ENCODE measurements around the gene IL19.

DNA sequence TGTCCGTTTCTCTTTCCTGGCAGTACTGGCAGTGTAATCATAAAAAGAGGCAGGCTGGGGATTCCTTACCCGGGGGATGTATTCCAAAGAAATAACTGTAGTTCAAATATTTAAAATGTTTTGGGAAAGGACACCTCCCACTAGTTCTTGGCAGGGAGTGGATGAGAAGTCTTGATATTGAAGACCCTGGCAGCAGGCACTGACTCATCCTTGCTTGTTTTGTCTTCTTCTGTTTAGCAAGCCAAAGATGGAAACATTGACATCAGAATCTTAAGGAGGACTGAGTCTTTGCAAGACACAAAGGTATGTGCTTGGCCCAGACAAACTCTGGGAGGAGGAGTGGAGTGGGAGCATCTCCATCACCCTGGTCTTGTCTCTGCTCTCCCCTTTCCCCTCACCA, 95.5 kb downstream of the IL19 start:
- TF ChIP-seq, protein P1, sequence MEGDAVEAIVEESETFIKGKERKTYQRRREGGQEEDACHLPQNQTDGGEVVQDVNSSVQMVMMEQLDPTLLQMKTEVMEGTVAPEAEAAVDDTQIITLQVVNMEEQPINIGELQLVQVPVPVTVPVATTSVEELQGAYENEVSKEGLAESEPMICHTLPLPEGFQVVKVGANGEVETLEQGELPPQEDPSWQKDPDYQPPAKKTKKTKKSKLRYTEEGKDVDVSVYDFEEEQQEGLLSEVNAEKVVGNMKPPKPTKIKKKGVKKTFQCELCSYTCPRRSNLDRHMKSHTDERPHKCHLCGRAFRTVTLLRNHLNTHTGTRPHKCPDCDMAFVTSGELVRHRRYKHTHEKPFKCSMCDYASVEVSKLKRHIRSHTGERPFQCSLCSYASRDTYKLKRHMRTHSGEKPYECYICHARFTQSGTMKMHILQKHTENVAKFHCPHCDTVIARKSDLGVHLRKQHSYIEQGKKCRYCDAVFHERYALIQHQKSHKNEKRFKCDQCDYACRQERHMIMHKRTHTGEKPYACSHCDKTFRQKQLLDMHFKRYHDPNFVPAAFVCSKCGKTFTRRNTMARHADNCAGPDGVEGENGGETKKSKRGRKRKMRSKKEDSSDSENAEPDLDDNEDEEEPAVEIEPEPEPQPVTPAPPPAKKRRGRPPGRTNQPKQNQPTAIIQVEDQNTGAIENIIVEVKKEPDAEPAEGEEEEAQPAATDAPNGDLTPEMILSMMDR (IDR thresholded peaks at IDR 0.05) = no peak
- TF ChIP-seq, protein P2, sequence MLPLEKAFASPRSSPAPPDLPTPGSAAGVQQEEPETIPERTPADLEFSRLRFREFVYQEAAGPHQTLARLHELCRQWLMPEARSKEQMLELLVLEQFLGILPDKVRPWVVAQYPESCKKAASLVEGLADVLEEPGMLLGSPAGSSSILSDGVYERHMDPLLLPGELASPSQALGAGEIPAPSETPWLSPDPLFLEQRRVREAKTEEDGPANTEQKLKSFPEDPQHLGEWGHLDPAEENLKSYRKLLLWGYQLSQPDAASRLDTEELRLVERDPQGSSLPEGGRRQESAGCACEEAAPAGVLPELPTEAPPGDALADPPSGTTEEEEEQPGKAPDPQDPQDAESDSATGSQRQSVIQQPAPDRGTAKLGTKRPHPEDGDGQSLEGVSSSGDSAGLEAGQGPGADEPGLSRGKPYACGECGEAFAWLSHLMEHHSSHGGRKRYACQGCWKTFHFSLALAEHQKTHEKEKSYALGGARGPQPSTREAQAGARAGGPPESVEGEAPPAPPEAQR (CRISPR knock-in tag; IDR thresholded peaks at IDR 0.05) = no peak
- TF ChIP-seq, protein P3, sequence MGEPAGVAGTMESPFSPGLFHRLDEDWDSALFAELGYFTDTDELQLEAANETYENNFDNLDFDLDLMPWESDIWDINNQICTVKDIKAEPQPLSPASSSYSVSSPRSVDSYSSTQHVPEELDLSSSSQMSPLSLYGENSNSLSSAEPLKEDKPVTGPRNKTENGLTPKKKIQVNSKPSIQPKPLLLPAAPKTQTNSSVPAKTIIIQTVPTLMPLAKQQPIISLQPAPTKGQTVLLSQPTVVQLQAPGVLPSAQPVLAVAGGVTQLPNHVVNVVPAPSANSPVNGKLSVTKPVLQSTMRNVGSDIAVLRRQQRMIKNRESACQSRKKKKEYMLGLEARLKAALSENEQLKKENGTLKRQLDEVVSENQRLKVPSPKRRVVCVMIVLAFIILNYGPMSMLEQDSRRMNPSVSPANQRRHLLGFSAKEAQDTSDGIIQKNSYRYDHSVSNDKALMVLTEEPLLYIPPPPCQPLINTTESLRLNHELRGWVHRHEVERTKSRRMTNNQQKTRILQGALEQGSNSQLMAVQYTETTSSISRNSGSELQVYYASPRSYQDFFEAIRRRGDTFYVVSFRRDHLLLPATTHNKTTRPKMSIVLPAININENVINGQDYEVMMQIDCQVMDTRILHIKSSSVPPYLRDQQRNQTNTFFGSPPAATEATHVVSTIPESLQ (CRISPR knock-in tag; IDR thresholded peaks at IDR 0.05) = no peak
- TF ChIP-seq ZNF121 (CRISPR knock-in tag; IDR thresholded peaks at IDR 0.05) (no peak), ZNF423 (CRISPR knock-in tag; IDR thresholded peaks at IDR 0.05) (no peak), GTF2I (CRISPR knock-in tag; conservative IDR thresholded peaks at IDR 0.05) (no peak), ZNF232 (CRISPR knock-in tag; IDR thresholded peaks at IDR 0.05) (no peak)
- TF ChIP-seq, protein P4, sequence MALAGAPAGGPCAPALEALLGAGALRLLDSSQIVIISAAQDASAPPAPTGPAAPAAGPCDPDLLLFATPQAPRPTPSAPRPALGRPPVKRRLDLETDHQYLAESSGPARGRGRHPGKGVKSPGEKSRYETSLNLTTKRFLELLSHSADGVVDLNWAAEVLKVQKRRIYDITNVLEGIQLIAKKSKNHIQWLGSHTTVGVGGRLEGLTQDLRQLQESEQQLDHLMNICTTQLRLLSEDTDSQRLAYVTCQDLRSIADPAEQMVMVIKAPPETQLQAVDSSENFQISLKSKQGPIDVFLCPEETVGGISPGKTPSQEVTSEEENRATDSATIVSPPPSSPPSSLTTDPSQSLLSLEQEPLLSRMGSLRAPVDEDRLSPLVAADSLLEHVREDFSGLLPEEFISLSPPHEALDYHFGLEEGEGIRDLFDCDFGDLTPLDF (CRISPR knock-in tag; IDR thresholded peaks at IDR 0.05) = no peak
- TF ChIP-seq, protein P5, sequence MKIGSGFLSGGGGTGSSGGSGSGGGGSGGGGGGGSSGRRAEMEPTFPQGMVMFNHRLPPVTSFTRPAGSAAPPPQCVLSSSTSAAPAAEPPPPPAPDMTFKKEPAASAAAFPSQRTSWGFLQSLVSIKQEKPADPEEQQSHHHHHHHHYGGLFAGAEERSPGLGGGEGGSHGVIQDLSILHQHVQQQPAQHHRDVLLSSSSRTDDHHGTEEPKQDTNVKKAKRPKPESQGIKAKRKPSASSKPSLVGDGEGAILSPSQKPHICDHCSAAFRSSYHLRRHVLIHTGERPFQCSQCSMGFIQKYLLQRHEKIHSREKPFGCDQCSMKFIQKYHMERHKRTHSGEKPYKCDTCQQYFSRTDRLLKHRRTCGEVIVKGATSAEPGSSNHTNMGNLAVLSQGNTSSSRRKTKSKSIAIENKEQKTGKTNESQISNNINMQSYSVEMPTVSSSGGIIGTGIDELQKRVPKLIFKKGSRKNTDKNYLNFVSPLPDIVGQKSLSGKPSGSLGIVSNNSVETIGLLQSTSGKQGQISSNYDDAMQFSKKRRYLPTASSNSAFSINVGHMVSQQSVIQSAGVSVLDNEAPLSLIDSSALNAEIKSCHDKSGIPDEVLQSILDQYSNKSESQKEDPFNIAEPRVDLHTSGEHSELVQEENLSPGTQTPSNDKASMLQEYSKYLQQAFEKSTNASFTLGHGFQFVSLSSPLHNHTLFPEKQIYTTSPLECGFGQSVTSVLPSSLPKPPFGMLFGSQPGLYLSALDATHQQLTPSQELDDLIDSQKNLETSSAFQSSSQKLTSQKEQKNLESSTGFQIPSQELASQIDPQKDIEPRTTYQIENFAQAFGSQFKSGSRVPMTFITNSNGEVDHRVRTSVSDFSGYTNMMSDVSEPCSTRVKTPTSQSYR (CRISPR knock-in tag; IDR thresholded peaks at IDR 0.05) = no peak

All from WTC11 (cell line).